ENCODE data around the gene GALNT1. TPM values are rescaled to one million over a fixed set of nuclear protein-coding genes. Genes with fewer than 3 reads are reported as not detected.
A peak's percentile ranks its signal among the peaks of the same experiment; 100 is the strongest.

The GALNT1 gene
- total RNA-seq, 1 donor from 2014 or later = 57.2 TPM

DNA sequence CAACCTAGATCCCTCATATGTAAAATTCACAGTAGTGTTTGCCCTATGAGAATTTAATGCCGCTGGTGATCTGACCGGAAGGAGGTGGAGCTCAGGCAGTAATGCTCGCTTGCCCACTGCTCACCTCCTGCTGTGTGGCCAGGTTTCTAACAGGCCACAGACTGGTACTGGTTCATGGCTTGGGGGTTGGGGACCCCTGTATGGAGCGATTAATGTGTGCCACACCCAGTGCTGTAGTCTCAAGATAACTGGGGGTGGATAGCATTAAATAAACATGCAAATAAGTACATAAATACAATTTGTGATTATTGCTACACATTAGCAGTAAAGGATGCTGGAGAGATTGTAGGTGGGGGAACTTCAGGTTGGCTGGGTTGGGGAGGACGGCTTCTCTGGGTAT, 3.2 kb downstream of the GALNT1 start:
- DNase-seq = no peak
- Histone ChIP-seq H3K27ac (no peak overlapping the region), H3K9me3 (peaks cover 9% of the 10 kb centered on the region), H3K36me3 (no peaks in the 10 kb centered on the region), H3K4me1 (peaks cover 23% of the 10 kb centered on the region), H3K4me3 (no peak overlapping the region), H3K27me3 (ENCODE audit: low read depth) (no peaks in the 10 kb centered on the region)
- TF ChIP-seq, protein P1, sequence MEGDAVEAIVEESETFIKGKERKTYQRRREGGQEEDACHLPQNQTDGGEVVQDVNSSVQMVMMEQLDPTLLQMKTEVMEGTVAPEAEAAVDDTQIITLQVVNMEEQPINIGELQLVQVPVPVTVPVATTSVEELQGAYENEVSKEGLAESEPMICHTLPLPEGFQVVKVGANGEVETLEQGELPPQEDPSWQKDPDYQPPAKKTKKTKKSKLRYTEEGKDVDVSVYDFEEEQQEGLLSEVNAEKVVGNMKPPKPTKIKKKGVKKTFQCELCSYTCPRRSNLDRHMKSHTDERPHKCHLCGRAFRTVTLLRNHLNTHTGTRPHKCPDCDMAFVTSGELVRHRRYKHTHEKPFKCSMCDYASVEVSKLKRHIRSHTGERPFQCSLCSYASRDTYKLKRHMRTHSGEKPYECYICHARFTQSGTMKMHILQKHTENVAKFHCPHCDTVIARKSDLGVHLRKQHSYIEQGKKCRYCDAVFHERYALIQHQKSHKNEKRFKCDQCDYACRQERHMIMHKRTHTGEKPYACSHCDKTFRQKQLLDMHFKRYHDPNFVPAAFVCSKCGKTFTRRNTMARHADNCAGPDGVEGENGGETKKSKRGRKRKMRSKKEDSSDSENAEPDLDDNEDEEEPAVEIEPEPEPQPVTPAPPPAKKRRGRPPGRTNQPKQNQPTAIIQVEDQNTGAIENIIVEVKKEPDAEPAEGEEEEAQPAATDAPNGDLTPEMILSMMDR (IDR thresholded peaks at IDR 0.05) = no peak
- ATAC-seq = no peak
- intact Hi-C loops (cut with DNase I) = no loop called here

DNA sequence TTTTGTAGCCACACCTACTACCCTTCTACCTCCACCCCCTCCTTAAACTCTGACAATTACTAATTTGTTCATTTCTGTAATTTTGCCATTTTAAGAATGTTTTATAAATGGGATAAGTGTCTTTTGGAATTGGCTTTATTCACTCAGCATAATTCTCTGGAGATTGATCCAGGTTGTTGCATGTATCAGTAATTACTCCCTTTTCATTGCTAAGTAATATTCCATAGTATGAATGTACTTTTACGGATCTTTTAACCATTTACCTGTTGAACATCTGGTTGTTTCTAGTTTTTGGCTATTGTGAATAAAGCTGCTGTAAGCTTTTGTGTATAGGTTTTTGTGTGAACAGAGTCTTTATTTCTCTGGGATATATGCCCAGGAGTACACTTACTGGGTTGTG, 4.1 kb downstream of the GALNT1 start:
- no peak for DNase-seq
- H3K27me3 ChIP-seq (ENCODE audit: low read depth) = no peaks in the 10 kb centered on the region
- H3K4me1 ChIP-seq = peaks cover 18% of the 10 kb centered on the region
- no peak for ATAC-seq
- no peaks in the 10 kb centered on the region for H3K36me3 ChIP-seq
- intact Hi-C loops (cut with DNase I) = no loop called here
- peaks cover 9% of the 10 kb centered on the region for H3K9me3 ChIP-seq
- H3K4me3 ChIP-seq = no peak overlapping the region
- TF ChIP-seq, protein P1 (IDR thresholded peaks at IDR 0.05) = no peak
- H3K27ac ChIP-seq = no peak overlapping the region

DNA sequence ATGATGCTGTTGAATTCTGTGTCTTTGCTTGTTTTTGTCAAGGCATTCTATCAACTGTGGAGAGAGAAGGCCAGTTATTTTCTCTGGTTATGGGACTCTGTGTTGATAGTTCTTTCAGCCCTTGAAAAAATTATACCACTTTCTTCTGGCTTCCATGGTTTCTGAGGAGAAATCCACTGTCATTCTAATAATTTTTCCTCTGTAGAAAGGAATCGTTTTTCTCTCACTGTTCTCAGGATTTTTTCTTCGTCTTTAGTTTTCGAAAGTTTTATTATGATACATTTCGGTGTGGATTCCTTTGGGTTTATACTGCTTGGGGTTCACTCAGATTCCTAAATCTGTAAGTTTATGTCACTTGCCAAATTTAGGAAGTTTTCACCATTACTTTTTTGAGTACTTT, 6.6 kb downstream of the GALNT1 start:
- no peaks in the 10 kb centered on the region for H3K36me3 ChIP-seq
- no peak overlapping the region for H3K4me3 ChIP-seq
- DNase-seq (no peak), ATAC-seq (no peak)
- H3K27ac ChIP-seq = no peak overlapping the region
- TF ChIP-seq, protein P1 (IDR thresholded peaks at IDR 0.05) = no peak
- H3K27me3 ChIP-seq (ENCODE audit: low read depth) = no peaks in the 10 kb centered on the region
- peaks cover 9% of the 10 kb centered on the region for H3K9me3 ChIP-seq
- H3K4me1 ChIP-seq = peaks cover 19% of the 10 kb centered on the region
- intact Hi-C loops (cut with DNase I) = no loop called here

DNA sequence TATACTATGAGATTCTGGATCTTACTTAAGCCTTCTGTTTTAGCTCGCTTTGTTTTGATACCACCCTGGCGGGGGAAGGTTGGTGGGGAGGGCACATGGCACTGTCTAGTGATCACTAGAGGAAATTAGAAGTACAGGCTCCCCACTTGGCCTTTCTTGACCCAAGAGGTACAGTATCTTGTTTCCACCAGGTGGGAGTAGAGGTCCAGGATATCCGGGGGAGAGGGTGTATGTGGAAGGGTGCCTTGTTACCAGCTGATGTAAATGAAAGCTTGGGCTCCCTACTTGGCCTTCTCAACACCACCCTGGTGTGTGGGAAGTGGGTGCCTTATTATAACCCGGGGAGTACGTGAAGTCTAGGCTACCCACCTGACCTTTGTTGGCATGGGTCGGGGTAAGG, 7.5 kb downstream of the GALNT1 start:
- DNase-seq (no peak), ATAC-seq (peak in 1 of 2 donors; percentile 37)
- Histone ChIP-seq H3K4me3 (no peak overlapping the region), H3K27me3 (ENCODE audit: low read depth) (no peaks in the 10 kb centered on the region), H3K9me3 (peaks cover 9% of the 10 kb centered on the region), H3K4me1 (peaks cover 12% of the 10 kb centered on the region), H3K27ac (no peak overlapping the region), H3K36me3 (no peaks in the 10 kb centered on the region)
- intact Hi-C loops (cut with DNase I) = no loop called here
- TF ChIP-seq, protein P1 (IDR thresholded peaks at IDR 0.05) = no peak

DNA sequence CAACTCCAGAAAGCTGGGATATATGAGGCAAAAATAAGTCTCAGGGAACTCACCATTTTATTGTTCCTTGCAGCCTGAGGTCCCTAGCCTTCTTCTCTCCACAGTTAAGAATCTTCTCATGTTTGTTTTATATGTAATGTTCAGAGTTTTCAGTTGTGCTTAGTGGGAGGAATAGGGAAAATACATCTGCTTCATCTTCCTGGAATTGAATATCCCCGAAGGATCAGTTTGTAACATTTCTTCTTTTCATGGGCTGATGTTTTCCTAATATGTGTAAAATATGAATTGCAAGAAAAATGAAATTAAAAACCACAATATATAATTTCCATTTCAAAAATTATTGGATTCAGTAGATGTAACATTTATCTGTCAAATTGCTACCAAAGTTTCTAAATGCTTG, 8.0 kb downstream of the GALNT1 start:
- TF ChIP-seq, protein P1 (IDR thresholded peaks at IDR 0.05) = no peak
- ATAC-seq = no peak
- Histone ChIP-seq H3K27ac (no peak overlapping the region), H3K9me3 (peaks cover 9% of the 10 kb centered on the region), H3K27me3 (ENCODE audit: low read depth) (no peaks in the 10 kb centered on the region), H3K4me3 (no peak overlapping the region), H3K36me3 (no peaks in the 10 kb centered on the region), H3K4me1 (peaks cover 12% of the 10 kb centered on the region)
- intact Hi-C loops (cut with DNase I) = no loop called here
- DNase-seq = no peak

DNA sequence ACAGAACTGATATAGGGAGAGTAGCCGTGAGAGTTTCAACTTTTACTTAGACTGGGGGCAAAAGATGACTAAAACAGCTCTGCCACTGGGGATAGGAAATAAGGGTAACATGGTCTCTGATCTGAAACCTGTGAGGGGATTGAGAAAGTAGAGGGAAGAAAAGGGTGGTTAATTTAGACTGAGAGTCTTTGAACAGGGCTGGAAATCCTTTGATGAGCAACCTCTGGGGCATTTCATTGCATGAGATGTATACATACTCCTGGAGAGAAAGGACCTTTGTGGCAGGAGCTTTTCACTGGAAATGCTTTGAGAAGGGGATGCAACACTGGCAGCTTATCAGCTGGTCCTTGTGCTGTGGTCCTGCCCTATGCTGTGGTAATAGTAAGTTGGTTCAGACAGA, 9.4 kb downstream of the GALNT1 start:
- Histone ChIP-seq H3K4me3 (no peak overlapping the region), H3K27ac (no peak overlapping the region), H3K4me1 (peaks cover 12% of the 10 kb centered on the region), H3K9me3 (peaks cover 9% of the 10 kb centered on the region), H3K27me3 (ENCODE audit: low read depth) (no peaks in the 10 kb centered on the region), H3K36me3 (no peaks in the 10 kb centered on the region)
- ATAC-seq = no peak
- TF ChIP-seq, protein P1 (IDR thresholded peaks at IDR 0.05) = no peak
- intact Hi-C loops (cut with DNase I) = no loop called here
- no peak for DNase-seq
